ENCODE results near the gene MAPT.

The MAPT gene

GRCh38 chr17:46053911-46054534, 159.7 kb downstream of the MAPT start:
- ATAC-seq: peak; percentile 14; the same call in 1 of the 3 replicates
- TF ChIP-seq, protein P1, sequence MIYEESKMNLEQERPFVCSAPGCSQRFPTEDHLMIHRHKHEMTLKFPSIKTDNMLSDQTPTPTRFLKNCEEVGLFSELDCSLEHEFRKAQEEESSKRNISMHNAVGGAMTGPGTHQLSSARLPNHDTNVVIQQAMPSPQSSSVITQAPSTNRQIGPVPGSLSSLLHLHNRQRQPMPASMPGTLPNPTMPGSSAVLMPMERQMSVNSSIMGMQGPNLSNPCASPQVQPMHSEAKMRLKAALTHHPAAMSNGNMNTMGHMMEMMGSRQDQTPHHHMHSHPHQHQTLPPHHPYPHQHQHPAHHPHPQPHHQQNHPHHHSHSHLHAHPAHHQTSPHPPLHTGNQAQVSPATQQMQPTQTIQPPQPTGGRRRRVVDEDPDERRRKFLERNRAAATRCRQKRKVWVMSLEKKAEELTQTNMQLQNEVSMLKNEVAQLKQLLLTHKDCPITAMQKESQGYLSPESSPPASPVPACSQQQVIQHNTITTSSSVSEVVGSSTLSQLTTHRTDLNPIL (CRISPR knock-in tag; IDR thresholded peaks at IDR 0.05; ENCODE audit: low read depth): no peak
- TF ChIP-seq PATZ1 (CRISPR knock-in tag; IDR thresholded peaks at IDR 0.05; ENCODE audit: borderline replicate concordance): no peak
- TF ChIP-seq ZC3H10 (CRISPR knock-in tag; IDR thresholded peaks at IDR 0.05): no peak
- no peak for TF ChIP-seq ZNF565 (CRISPR knock-in tag; conservative IDR thresholded peaks at IDR 0.05; ENCODE audit: low read depth)
- no peak for TF ChIP-seq SNAI2 (CRISPR knock-in tag; IDR thresholded peaks at IDR 0.05)
- no peak for TF ChIP-seq ESRRG (CRISPR knock-in tag; IDR thresholded peaks at IDR 0.05)
- TF ChIP-seq, protein P2, sequence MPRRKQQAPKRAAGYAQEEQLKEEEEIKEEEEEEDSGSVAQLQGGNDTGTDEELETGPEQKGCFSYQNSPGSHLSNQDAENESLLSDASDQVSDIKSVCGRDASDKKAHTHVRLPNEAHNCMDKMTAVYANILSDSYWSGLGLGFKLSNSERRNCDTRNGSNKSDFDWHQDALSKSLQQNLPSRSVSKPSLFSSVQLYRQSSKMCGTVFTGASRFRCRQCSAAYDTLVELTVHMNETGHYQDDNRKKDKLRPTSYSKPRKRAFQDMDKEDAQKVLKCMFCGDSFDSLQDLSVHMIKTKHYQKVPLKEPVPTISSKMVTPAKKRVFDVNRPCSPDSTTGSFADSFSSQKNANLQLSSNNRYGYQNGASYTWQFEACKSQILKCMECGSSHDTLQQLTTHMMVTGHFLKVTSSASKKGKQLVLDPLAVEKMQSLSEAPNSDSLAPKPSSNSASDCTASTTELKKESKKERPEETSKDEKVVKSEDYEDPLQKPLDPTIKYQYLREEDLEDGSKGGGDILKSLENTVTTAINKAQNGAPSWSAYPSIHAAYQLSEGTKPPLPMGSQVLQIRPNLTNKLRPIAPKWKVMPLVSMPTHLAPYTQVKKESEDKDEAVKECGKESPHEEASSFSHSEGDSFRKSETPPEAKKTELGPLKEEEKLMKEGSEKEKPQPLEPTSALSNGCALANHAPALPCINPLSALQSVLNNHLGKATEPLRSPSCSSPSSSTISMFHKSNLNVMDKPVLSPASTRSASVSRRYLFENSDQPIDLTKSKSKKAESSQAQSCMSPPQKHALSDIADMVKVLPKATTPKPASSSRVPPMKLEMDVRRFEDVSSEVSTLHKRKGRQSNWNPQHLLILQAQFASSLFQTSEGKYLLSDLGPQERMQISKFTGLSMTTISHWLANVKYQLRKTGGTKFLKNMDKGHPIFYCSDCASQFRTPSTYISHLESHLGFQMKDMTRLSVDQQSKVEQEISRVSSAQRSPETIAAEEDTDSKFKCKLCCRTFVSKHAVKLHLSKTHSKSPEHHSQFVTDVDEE (CRISPR knock-in tag; IDR thresholded peaks at IDR 0.05): no peak
- TF ChIP-seq TOX (CRISPR knock-in tag; IDR thresholded peaks at IDR 0.05; ENCODE audit: borderline replicate concordance): no peak
- TF ChIP-seq ZNF8 (CRISPR knock-in tag; IDR thresholded peaks at IDR 0.05): no peak
- TF ChIP-seq GLIS3 (CRISPR knock-in tag; IDR thresholded peaks at IDR 0.05): no peak
- no peak for TF ChIP-seq ZFP3 (CRISPR knock-in tag; IDR thresholded peaks at IDR 0.05)
- no peak for TF ChIP-seq ISL1 (CRISPR knock-in tag; IDR thresholded peaks at IDR 0.05)
- TF ChIP-seq CSRNP3 (CRISPR knock-in tag; IDR thresholded peaks at IDR 0.05): no peak
- TF ChIP-seq OSR1 (CRISPR knock-in tag; IDR thresholded peaks at IDR 0.05): no peak
- TF ChIP-seq TCF4 (CRISPR knock-in tag; IDR thresholded peaks at IDR 0.05; ENCODE audit: borderline replicate concordance): no peak
- TF ChIP-seq PPARA (CRISPR knock-in tag; IDR thresholded peaks at IDR 0.05; ENCODE audit: borderline replicate concordance): no peak

GRCh38 chr17:46056800-46057304, 162.5 kb downstream of the MAPT start:
- no peak for TF ChIP-seq PPARA (CRISPR knock-in tag; IDR thresholded peaks at IDR 0.05; ENCODE audit: borderline replicate concordance)
- no peak for TF ChIP-seq TOX (CRISPR knock-in tag; IDR thresholded peaks at IDR 0.05; ENCODE audit: borderline replicate concordance)
- no peak for TF ChIP-seq ZNF8 (CRISPR knock-in tag; IDR thresholded peaks at IDR 0.05)
- TF ChIP-seq CSRNP3 (CRISPR knock-in tag; IDR thresholded peaks at IDR 0.05): no peak
- no peak for TF ChIP-seq ZNF70 (CRISPR knock-in tag; IDR thresholded peaks at IDR 0.05)
- TF ChIP-seq ISL1 (CRISPR knock-in tag; IDR thresholded peaks at IDR 0.05): peak; percentile 54
- TF ChIP-seq ZFP3 (CRISPR knock-in tag; IDR thresholded peaks at IDR 0.05): no peak
- TF ChIP-seq ZFP30 (CRISPR knock-in tag; IDR thresholded peaks at IDR 0.05): 0 out of 2 replicates have a peak, but pooled peaks have one; percentile 40
- TF ChIP-seq ARNTL (CRISPR knock-in tag; IDR thresholded peaks at IDR 0.05; ENCODE audit: borderline replicate concordance, low read depth): no peak
- no peak for TF ChIP-seq OSR1 (CRISPR knock-in tag; IDR thresholded peaks at IDR 0.05)
- ATAC-seq: peak; percentile 71

- ATAC-seq: no peak; the same call in 2 of the 3 replicates
- no peak for TF ChIP-seq RARB (CRISPR knock-in tag; IDR thresholded peaks at IDR 0.05)
- TF ChIP-seq, protein P3, sequence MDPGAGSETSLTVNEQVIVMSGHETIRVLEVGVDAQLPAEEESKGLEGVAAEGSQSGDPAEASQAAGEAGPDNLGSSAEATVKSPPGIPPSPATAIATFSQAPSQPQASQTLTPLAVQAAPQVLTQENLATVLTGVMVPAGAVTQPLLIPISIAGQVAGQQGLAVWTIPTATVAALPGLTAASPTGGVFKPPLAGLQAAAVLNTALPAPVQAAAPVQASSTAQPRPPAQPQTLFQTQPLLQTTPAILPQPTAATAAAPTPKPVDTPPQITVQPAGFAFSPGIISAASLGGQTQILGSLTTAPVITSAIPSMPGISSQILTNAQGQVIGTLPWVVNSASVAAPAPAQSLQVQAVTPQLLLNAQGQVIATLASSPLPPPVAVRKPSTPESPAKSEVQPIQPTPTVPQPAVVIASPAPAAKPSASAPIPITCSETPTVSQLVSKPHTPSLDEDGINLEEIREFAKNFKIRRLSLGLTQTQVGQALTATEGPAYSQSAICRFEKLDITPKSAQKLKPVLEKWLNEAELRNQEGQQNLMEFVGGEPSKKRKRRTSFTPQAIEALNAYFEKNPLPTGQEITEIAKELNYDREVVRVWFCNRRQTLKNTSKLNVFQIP (CRISPR knock-in tag; IDR thresholded peaks at IDR 0.05; ENCODE audit: borderline replicate concordance, low read depth): no peak
- no peak for TF ChIP-seq PPARA (CRISPR knock-in tag; IDR thresholded peaks at IDR 0.05; ENCODE audit: borderline replicate concordance)
- no peak for TF ChIP-seq BACH2 (CRISPR knock-in tag; IDR thresholded peaks at IDR 0.05; ENCODE audit: borderline replicate concordance)
- TF ChIP-seq ZNF70 (CRISPR knock-in tag; IDR thresholded peaks at IDR 0.05): no peak
- no peak for TF ChIP-seq SNAI2 (CRISPR knock-in tag; IDR thresholded peaks at IDR 0.05)
- no peak for TF ChIP-seq CSRNP3 (CRISPR knock-in tag; IDR thresholded peaks at IDR 0.05)
- TF ChIP-seq, protein P1 (CRISPR knock-in tag; IDR thresholded peaks at IDR 0.05; ENCODE audit: low read depth): no peak
- no peak for TF ChIP-seq GLIS3 (CRISPR knock-in tag; IDR thresholded peaks at IDR 0.05)
- no peak for TF ChIP-seq ZFP3 (CRISPR knock-in tag; IDR thresholded peaks at IDR 0.05)
- no peak for TF ChIP-seq ISL1 (CRISPR knock-in tag; IDR thresholded peaks at IDR 0.05)
These were observed 163.0 kb downstream of the MAPT start for GRCh38 chr17:46057366-46057765.

Measured in SK-N-SH treated with all-trans-retinoic acid at 6 μM for 48 hours (cell line).